H1 (cell line): Measurements from ENCODE around the gene TOMM7. TPM values are rescaled to one million over a fixed set of nuclear protein-coding genes. Genes with fewer than 3 reads are reported as not detected.

Experiments used
- CTCF ChIA-PET: fragments of 300-600 bp; sonication (Branson Sonifier 250); formaldehyde crosslinking; loops from one replicate; lab custom pipeline; 2021; ENCODE audit not compliant: partially characterized antibody; lab: Charles Lee
- POLR2A ChIA-PET: fragments of 300-600 bp; sonication (Branson Sonifier 250); formaldehyde crosslinking; loops from one replicate; lab custom pipeline; 2021; ENCODE audit warnings: inconsistent platforms; ENCODE audit not compliant: partially characterized antibody; lab: Charles Lee
- DNase-seq, 2 experiments: peaks; one replicate each; pipeline versions ENCODE4 v3.0.0 to v3.0.0-alpha.2; 2010 to 2022; ENCODE audit warnings: low spot score in 2 of 2, low read depth in 1 of 2, mixed read lengths in 1 of 2
- FAIRE-seq: peaks from 2 replicates; lab custom pipeline; 2011; peaks lifted over from hg19 to GRCh38; lab: Jason Lieb, UNC
- H2AFZ ChIP-seq: 2 replicates; pipeline ENCODE4 v1.8.1; 2012; ENCODE audit warnings: low read length, inconsistent platforms
- H2AK5ac ChIP-seq: 2 replicates; pipeline ENCODE4 v1.6.1; 2013; ENCODE audit warnings: low read depth, low read length
- H2BK120ac ChIP-seq: replicated peaks from 2 replicates; pipeline ENCODE3; 2013; ENCODE audit warnings: low read depth, low read length, inconsistent platforms
- H2BK12ac ChIP-seq: 2 replicates; pipeline ENCODE4 v1.6.1; 2013; ENCODE audit warnings: low read depth, low read length
- H2BK15ac ChIP-seq: 2 replicates; pipeline ENCODE4 v1.6.1; 2013; ENCODE audit warnings: low read length
- H2BK20ac ChIP-seq: 2 replicates; pipeline ENCODE4 v1.6.1; 2013; ENCODE audit warnings: low read length
- H2BK5ac ChIP-seq: 2 replicates; pipeline ENCODE4 v1.6.1; 2013; ENCODE audit warnings: low read depth, low read length
- H3K14ac ChIP-seq: 2 replicates; pipeline ENCODE4 v1.6.1; 2013; ENCODE audit warnings: inconsistent platforms; ENCODE audit not compliant: insufficient read length
- H3K18ac ChIP-seq: 2 replicates; pipeline ENCODE4 v1.6.1; 2013; ENCODE audit warnings: low read length; ENCODE audit errors: extremely low read depth
- H3K23ac ChIP-seq: 2 replicates; pipeline ENCODE4 v1.6.1; 2013; ENCODE audit warnings: inconsistent platforms; ENCODE audit not compliant: insufficient read length
- H3K23me2 ChIP-seq: 2 replicates; pipeline ENCODE4 v1.6.1; 2013; ENCODE audit warnings: low read depth, low read length
- H3K27ac ChIP-seq: 2 replicates; pipeline ENCODE4 v1.6.1; 2011; ENCODE audit warnings: low read depth, low read length, inconsistent platforms
- H3K27me3 ChIP-seq, 4 experiments: replicated peaks in 1 of 4; 1 replicate in 1 of 4; 2 replicates in 3 of 4; pipeline versions ENCODE4 v1.6.1 to v1.8.1; 2011 to 2013; ENCODE audit warnings: low read length in 3 of 4, mild to moderate bottlenecking in 3 of 4, inconsistent platforms in 2 of 4, mixed read lengths in 2 of 4, moderate library complexity in 1 of 4; ENCODE audit not compliant: control insufficient read depth in 3 of 4, insufficient read depth in 3 of 4; ENCODE audit errors: extremely low read depth in 1 of 4
- H3K36me3 ChIP-seq, 4 experiments: 2 replicates each; pipeline versions ENCODE4 v1.6.1 to v1.8.1; 2011 to 2013; ENCODE audit warnings: mild to moderate bottlenecking in 4 of 4, low read length in 3 of 4, moderate library complexity in 2 of 4, control low read depth in 1 of 4, inconsistent platforms in 1 of 4; ENCODE audit not compliant: insufficient read depth in 4 of 4, control insufficient read depth in 2 of 4
- H3K4ac ChIP-seq: replicated peaks from 2 replicates; pipeline ENCODE3; 2013; ENCODE audit warnings: low read length, low read depth, mixed read lengths, inconsistent platforms; ENCODE audit not compliant: insufficient read length
- H3K4me1 ChIP-seq, 4 experiments: replicated peaks in 1 of 4; 1 replicate in 1 of 4; 2 replicates in 3 of 4; pipeline versions ENCODE4 v1.6.1 to v1.8.1; 2011 to 2013; ENCODE audit warnings: low read length in 3 of 4, inconsistent platforms in 2 of 4, mixed read lengths in 1 of 4; ENCODE audit not compliant: insufficient read depth in 4 of 4, control insufficient read depth in 3 of 4
- H3K4me2 ChIP-seq, 2 experiments: 2 replicates each; pipeline versions ENCODE4 v1.6.1 to v1.8.1; 2011 to 2013; ENCODE audit warnings: low read depth in 2 of 2, low read length in 2 of 2, control low read depth in 1 of 2, inconsistent platforms in 1 of 2, mild to moderate bottlenecking in 1 of 2; ENCODE audit not compliant: insufficient read depth in 1 of 2
- H3K4me3 ChIP-seq, 4 experiments: fragments of 200-600, 300-600 bp in 1 of 4; sonication (generic), shearing (Covaris generic), sonication (Bioruptor Twin) in 1 of 4; 2 replicates each; pipeline versions ENCODE4 v1.5.1 to v1.8.1; 2011 to 2016; ENCODE audit warnings: low read length in 4 of 4, low read depth in 3 of 4, control low read depth in 2 of 4, inconsistent platforms in 2 of 4, mild to moderate bottlenecking in 2 of 4, mixed read lengths in 1 of 4, moderate library complexity in 1 of 4; ENCODE audit not compliant: insufficient read depth in 2 of 4; ENCODE audit errors: extremely low read depth in 1 of 4
- H3K56ac ChIP-seq: replicated peaks from 2 replicates; pipeline ENCODE3; 2013; ENCODE audit warnings: low read depth, mild to moderate bottlenecking, mixed read lengths, low read length, inconsistent platforms; ENCODE audit not compliant: insufficient read length
- H3K79me1 ChIP-seq: 2 replicates; pipeline ENCODE4 v1.6.1; 2013; ENCODE audit warnings: low read depth, low read length, control low read depth
- H3K79me2 ChIP-seq, 2 experiments: 2 replicates each; pipeline versions ENCODE4 v1.6.1 to v1.8.1; 2012 to 2013; ENCODE audit warnings: low read length in 2 of 2, mild to moderate bottlenecking in 2 of 2, inconsistent platforms in 1 of 2; ENCODE audit not compliant: insufficient read depth in 2 of 2, control insufficient read depth in 1 of 2
- H3K9ac ChIP-seq, 4 experiments: replicated peaks in 1 of 4; 1 replicate in 1 of 4; 2 replicates in 3 of 4; pipeline versions ENCODE4 v1.6.1 to v1.8.1; 2011 to 2013; ENCODE audit warnings: low read depth in 3 of 4, low read length in 3 of 4, control low read depth in 2 of 4, mild to moderate bottlenecking in 2 of 4, moderate library complexity in 2 of 4, inconsistent platforms in 1 of 4; ENCODE audit errors: extremely low read depth in 1 of 4
- H3K9me3 ChIP-seq, 2 experiments: 2 replicates each; pipeline versions ENCODE4 v1.6.1 to v1.8.1; 2012 to 2013; ENCODE audit warnings: mild to moderate bottlenecking in 2 of 2, moderate library complexity in 2 of 2, control low read depth in 1 of 2, inconsistent platforms in 1 of 2, low read depth in 1 of 2, low read length in 1 of 2, mixed read lengths in 1 of 2; ENCODE audit not compliant: insufficient read depth in 2 of 2
- H4K20me1 ChIP-seq, 2 experiments: replicated peaks in 1 of 2; 2 replicates each; pipeline versions ENCODE3 to v1.8.1; 2011 to 2013; ENCODE audit warnings: inconsistent platforms in 2 of 2, low read length in 2 of 2, mild to moderate bottlenecking in 1 of 2; ENCODE audit not compliant: insufficient read depth in 2 of 2, control insufficient read depth in 1 of 2
- H4K5ac ChIP-seq: 2 replicates; pipeline ENCODE4 v1.6.1; 2013; ENCODE audit warnings: low read length, low read depth, mixed read lengths, inconsistent platforms; ENCODE audit not compliant: insufficient read length
- H4K8ac ChIP-seq: 2 replicates; pipeline ENCODE4 v1.8.0; 2013; ENCODE audit warnings: mild to moderate bottlenecking, moderate library complexity, low read length, inconsistent platforms; ENCODE audit not compliant: insufficient read depth; ENCODE audit errors: extremely low read depth
- H4K91ac ChIP-seq: replicated peaks from 2 replicates; pipeline ENCODE3; 2013; ENCODE audit warnings: low read length, mixed read lengths, inconsistent platforms; ENCODE audit not compliant: insufficient read length
- ATF2 ChIP-seq: IDR thresholded peaks from 2 replicates; pipeline ENCODE4 v1.6.1; 2012; ENCODE audit warnings: low read length, inconsistent platforms
- KDM1A ChIP-seq: fragments of 200-600, 300-600 bp; sonication (generic); IDR thresholded peaks from 2 replicates; pipeline ENCODE4 v1.7.1; 2016; ENCODE audit warnings: mild to moderate bottlenecking, low read length, borderline replicate concordance
- KDM4A ChIP-seq: IDR thresholded peaks from one replicate; pipeline ENCODE4 v1.7.1; 2012; ENCODE audit warnings: low read depth, mild to moderate bottlenecking, moderate library complexity, low read length, inconsistent platforms; ENCODE audit not compliant: severe bottlenecking
- KDM5A ChIP-seq: fragments of 200-600 bp; IDR thresholded peaks from 2 replicates; pipeline ENCODE4 v1.7.1; 2012; ENCODE audit warnings: mild to moderate bottlenecking, low read length, inconsistent platforms, mixed read lengths
- RFX5 ChIP-seq: IDR thresholded peaks from 2 replicates; pipeline ENCODE4 v1.6.1; 2011; ENCODE audit warnings: low read depth, low read length, improper control_type of control experiment, borderline replicate concordance
- SAP30 ChIP-seq: fragments of 300-600 bp; sonication (generic); IDR thresholded peaks from 2 replicates; pipeline ENCODE4 v1.7.1; 2012; ENCODE audit warnings: low read length, moderate library complexity, mild to moderate bottlenecking, inconsistent platforms; ENCODE audit not compliant: insufficient read depth, insufficient replicate concordance
- SIN3A ChIP-seq, 2 experiments: IDR thresholded peaks in 1 of 2; conservative IDR thresholded peaks in 1 of 2; 2 replicates each; pipeline ENCODE4 v1.6.1; 2011 to 2012; ENCODE audit warnings: low read length in 2 of 2, improper control_type of control experiment in 1 of 2, low read depth in 1 of 2, mild to moderate bottlenecking in 1 of 2
- SP4 ChIP-seq: IDR thresholded peaks from 2 replicates; pipeline ENCODE4 v1.6.1; 2012; ENCODE audit warnings: low read length, inconsistent platforms
- WGBS, 2 experiments: shearing (Covaris generic) in 1 of 2; methylation state at CpG; one replicate each; pipeline versions ENCODE4 v1.1.6 to v1.1.7; 2013 to 2015; ENCODE audit warnings: low lambda C conversion rate in 2 of 2, mixed read lengths in 2 of 2, inconsistent platforms in 1 of 2, low coverage in 1 of 2, missing lambda C conversion rate in 1 of 2; ENCODE audit not compliant: insufficient replicate concordance in 2 of 2, insufficient coverage in 1 of 2, insufficient read length in 1 of 2; ENCODE audit errors: extremely low coverage in 1 of 2, missing lambda C conversion rate in 1 of 2; 5-methylcytosine and 5-hydroxymethylcytosine counted together
- polyA plus RNA-seq, 7 experiments: library from polyadenylated mRNA; depleted of rRNA in 3 of 7; stranded (reverse) in 5 of 7; unstranded in 2 of 7; fragments of >200 nt in 5 of 7; fragments of 200-250 nt in 2 of 7; gene quantifications; 1 replicate in 5 of 7; 2 replicates in 1 of 7; 4 replicates in 1 of 7; pipeline versions ENCODE4 v1.2.1 to v1.2.3, GENCODE V29; 2011 to 2013; ENCODE audit warnings: missing spikeins in 2 of 7, mixed read lengths in 2 of 7
- total RNA-seq: library from RNA; stranded (reverse); fragmentation: NEBNext Ultra II Directional; extraction: Animal tissue kit (Norgen Biotek cat#: 25700); gene quantifications from 2 replicates; pipeline ENCODE4 v1.2.1, GENCODE V29; 2021
- TF ChIP-seq, protein P1 (sequence below): IDR thresholded peaks from 2 replicates; pipeline ENCODE4 v1.6.1; 2012; ENCODE audit warnings: inconsistent platforms

Gene TOMM7
- total and polyA plus RNA-seq, 2 of the 8 experiments (the other 6 are each of a cell fraction or from before 2014, with no cell fraction given), result 389 to 508 TPM

DNA sequence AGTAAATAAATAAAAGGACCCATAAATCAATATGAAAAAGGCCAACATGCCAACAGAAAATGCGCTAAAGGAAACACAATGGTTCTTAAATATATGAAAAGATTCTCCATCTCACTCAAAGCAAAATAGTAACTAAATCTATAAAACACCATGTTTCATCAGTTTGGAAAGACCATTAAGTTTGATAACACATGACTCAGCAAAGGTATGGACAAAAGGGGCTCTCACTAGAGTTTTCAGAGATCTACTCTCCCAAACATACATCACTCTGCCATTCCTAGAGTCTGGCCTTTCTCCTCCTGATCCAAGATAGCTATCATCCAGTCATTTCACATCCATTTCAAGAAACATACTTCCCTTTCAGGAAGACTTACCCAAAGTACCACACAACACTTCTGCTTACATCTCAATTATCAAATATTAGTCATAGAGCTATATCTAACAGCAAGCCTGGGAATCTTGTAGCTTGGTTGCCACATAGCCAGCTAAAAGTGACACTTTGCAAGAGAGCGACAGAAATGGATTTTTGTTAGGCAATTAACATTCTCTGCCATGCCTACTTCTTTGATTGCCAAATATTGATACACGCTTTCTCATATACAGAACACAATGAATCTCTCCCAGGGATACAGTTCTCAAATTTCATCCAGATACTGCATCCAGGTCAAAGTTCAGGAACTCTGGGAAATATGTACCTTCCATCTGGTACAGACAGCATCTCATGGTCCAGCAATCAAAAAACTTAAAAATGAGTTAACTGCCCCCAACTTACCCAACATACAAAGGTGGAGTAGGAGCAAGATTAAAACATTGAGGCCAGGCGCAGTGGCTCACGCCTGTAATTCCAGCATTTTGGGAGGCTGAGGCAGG, 28.8 kb downstream of the TOMM7 start:
- CTCF ChIA-PET, result interaction anchor here (1.5 to 2.1 kb wide), 2 partner anchors 10 to 234 kb away, joined by 5 to 12 read pairs; no protein-coding TSS in a partner anchor
- TF ChIP-seq ATF2 (no peak), KDM1A (no peak), SP4 (no peak), SAP30 (no peak), KDM4A (no peak), RFX5 (no peak), SIN3A (conservative IDR thresholded peaks at IDR 0.05 in 1 of 2, IDR thresholded peaks at IDR 0.05 in 1 of 2; ENCODE audit: low read depth in 1 of 2, low read length in 2 of 2) (no peak), KDM5A (no peak)
- TF ChIP-seq, protein P1, sequence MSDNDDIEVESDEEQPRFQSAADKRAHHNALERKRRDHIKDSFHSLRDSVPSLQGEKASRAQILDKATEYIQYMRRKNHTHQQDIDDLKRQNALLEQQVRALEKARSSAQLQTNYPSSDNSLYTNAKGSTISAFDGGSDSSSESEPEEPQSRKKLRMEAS, result no peak

More for the DNA sequence above, 28.8 kb downstream of the TOMM7 start:
- H3K4me2 ChIP-seq, result no peak overlapping the region
- H4K20me1 ChIP-seq, result no peaks in the 10 kb centered on the region
- H2BK15ac ChIP-seq, result no peak overlapping the region
- no peak overlapping the region for H2AK5ac ChIP-seq
- H3K4ac ChIP-seq, result peak overlapping the region; percentile 59
- H4K5ac ChIP-seq, result no peak overlapping the region
- FAIRE-seq (no peak), DNase-seq (no peak)
- POLR2A ChIA-PET, result interaction anchor here (0.9 to 1.4 kb wide), 3 partner anchors 9 to 66 kb away, joined by 3 to 4 read pairs (median 3); no protein-coding TSS in a partner anchor
- H3K4me1 ChIP-seq, result no peaks in the 10 kb centered on the region
- H3K23ac ChIP-seq, result no peak overlapping the region
- WGBS, 2 experiments, result 95% methylated on average over 5 of the region's 5 CpGs; no CpG with 5 or more reads in 1 of the 2 experiments
- H3K23me2 ChIP-seq, result no peaks in the 10 kb centered on the region
- H3K14ac ChIP-seq, result no peak overlapping the region
- H3K9me3 ChIP-seq, result peaks cover 4 to 6% of the 10 kb centered on the region in 2 experiments; a peak in 1 of 4 replicates
- H2BK5ac ChIP-seq, result no peak overlapping the region
- H3K79me1 ChIP-seq, result no peaks in the 10 kb centered on the region
- no peak overlapping the region for H2BK120ac ChIP-seq
- no peak overlapping the region for H3K27ac ChIP-seq
- no peaks in the 10 kb centered on the region for H3K79me2 ChIP-seq
- H3K9ac ChIP-seq, result no peak overlapping the region
- H4K8ac ChIP-seq, result no peak overlapping the region
- no peaks in the 10 kb centered on the region for H3K27me3 ChIP-seq
- no peaks in the 10 kb centered on the region for H3K36me3 ChIP-seq
- no peak overlapping the region for H3K56ac ChIP-seq
- H3K4me3 ChIP-seq, result no peak overlapping the region
- H2AFZ ChIP-seq, result no peak overlapping the region
- no peak overlapping the region for H4K91ac ChIP-seq
- H3K18ac ChIP-seq, result no peak overlapping the region
- H2BK20ac ChIP-seq, result no peak overlapping the region
- no peak overlapping the region for H2BK12ac ChIP-seq
